OCI-LY1 (cell line): ENCODE results near the gene BACH2.

Experiments
- CTCF ChIP-seq: fragments of 200-600 bp; sonication (generic), shearing (Covaris generic); IDR thresholded peaks from 2 replicates; pipeline ENCODE4 v1.5.1; 2017; ENCODE audit warnings: mild to moderate bottlenecking, antibody characterized with exemption, low read length, moderate library complexity, mixed read lengths
- EZH2 ChIP-seq: fragments of 200-600 bp; sonication (generic), shearing (Covaris generic); IDR thresholded peaks from 2 replicates; pipeline ENCODE4 v1.8.0; 2017; ENCODE audit warnings: borderline replicate concordance, mixed run types, mild to moderate bottlenecking, antibody characterized with exemption, low read length, moderate library complexity, mixed read lengths

GRCh38 chr6:90074161-90074850, 222.3 kb downstream of the BACH2 start:
- no peak for TF ChIP-seq CTCF
- no peak for TF ChIP-seq EZH2
